ENCODE results near the gene VSIG8. TPM values are rescaled to one million over a fixed set of nuclear protein-coding genes. Genes with fewer than 3 reads are reported as not detected.

Gene VSIG8
- total and polyA plus RNA-seq, 9 donors, result 0.06 to 0.48 (median 0.22) TPM; not detected in 3

DNA sequence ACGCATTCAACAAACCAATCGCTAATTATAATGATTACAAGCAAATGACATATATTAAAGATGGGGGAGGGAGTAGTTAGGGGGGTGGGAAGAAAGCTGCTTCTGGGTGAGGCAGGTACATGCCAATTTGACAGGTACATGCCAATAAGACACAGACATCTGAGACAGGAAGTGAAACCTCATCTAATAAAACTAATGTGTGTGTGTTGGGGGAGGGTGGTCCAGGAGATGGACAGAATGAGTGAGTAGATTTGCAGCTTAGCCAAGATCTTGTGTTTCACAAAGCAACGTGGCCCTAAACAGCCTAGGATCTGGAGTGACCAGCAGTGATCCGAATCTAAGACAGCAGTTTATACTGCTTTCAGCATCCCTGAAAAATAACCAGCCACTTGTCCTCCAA, 26.7 kb upstream of the VSIG8 start:
- Histone ChIP-seq H3K9me3 (no peaks in the 10 kb centered on the region), H3K36me3 (no peaks in the 10 kb centered on the region), H3K4me1 (ENCODE audit: insufficient read depth) (no peaks in the 10 kb centered on the region), H3K27ac (no peak overlapping the region), H3K4me3 (no peak overlapping the region), H3K27me3 (no peaks in the 10 kb centered on the region)
- intact Hi-C loops (cut with DNase I), result loop anchor here in 1 of 4 donors (5.0 kb wide), 1 partner anchor 87 kb away; the partner anchor contains the start of gene FCRL6
- DNase-seq, result no peak
- 87 to 91% (median 91%) methylated on average over 4 of the region's 4 CpGs for WGBS, 3 donors
- TF ChIP-seq POLR2A (IDR thresholded peaks at IDR 0.05) (no peak), EP300 (IDR thresholded peaks at IDR 0.05) (no peak)
- TF ChIP-seq, protein P1, sequence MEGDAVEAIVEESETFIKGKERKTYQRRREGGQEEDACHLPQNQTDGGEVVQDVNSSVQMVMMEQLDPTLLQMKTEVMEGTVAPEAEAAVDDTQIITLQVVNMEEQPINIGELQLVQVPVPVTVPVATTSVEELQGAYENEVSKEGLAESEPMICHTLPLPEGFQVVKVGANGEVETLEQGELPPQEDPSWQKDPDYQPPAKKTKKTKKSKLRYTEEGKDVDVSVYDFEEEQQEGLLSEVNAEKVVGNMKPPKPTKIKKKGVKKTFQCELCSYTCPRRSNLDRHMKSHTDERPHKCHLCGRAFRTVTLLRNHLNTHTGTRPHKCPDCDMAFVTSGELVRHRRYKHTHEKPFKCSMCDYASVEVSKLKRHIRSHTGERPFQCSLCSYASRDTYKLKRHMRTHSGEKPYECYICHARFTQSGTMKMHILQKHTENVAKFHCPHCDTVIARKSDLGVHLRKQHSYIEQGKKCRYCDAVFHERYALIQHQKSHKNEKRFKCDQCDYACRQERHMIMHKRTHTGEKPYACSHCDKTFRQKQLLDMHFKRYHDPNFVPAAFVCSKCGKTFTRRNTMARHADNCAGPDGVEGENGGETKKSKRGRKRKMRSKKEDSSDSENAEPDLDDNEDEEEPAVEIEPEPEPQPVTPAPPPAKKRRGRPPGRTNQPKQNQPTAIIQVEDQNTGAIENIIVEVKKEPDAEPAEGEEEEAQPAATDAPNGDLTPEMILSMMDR (IDR thresholded peaks at IDR 0.05), result no peak

DNA sequence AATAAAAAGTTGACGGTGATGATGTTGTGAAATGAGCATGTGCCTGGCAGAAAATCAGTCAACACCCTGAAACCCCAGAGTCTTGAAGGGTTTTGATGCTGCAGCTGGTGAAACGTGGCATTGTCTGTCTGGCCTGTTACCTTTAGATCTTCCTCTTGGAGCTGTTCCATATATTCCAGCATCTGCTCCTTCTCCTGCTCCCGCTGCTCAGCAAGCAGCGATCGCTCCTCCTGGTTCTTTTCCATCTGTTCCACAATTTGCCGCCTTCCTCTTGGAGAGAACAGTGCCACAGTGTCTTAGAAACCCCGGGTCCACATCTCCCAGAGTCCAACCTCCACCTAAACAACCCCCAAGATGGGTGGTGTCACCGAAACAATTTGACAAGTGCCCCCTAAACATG, 21.8 kb upstream of the VSIG8 start:
- no peak for DNase-seq
- intact Hi-C loops (cut with DNase I), result no loop called here
- no peak overlapping the region for H3K27ac ChIP-seq
- no peak for TF ChIP-seq EP300 (IDR thresholded peaks at IDR 0.05)
- TF ChIP-seq, protein P1 (IDR thresholded peaks at IDR 0.05), result no peak
- TF ChIP-seq POLR2A (IDR thresholded peaks at IDR 0.05), result no peak
- H3K27me3 ChIP-seq, result no peaks in the 10 kb centered on the region
- 76 to 79% (median 77%) methylated on average over 8 of the region's 8 CpGs for WGBS, 3 donors
- no peaks in the 10 kb centered on the region for H3K4me1 ChIP-seq (ENCODE audit: insufficient read depth)
- no peaks in the 10 kb centered on the region for H3K36me3 ChIP-seq
- no peak overlapping the region for H3K4me3 ChIP-seq
- no peaks in the 10 kb centered on the region for H3K9me3 ChIP-seq

DNA sequence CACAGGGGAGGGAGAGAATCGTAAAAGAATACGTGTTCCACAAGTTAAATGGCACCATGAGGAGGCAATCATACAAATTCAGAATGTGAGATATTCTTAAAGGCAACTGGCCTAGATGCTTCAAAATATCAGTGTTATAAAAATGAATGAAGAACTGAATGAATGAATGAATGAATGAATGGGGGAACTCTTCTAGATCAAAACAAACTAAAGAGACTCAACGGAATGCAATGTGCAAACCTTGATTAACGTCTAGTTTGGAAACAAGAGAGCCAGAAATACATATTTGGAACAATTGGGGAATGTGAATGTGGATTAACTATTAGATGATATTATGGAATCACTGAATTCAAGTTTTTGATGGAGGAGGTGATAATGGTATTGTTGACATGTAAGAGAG, 20.7 kb upstream of the VSIG8 start:
- H3K27ac ChIP-seq, result no peak overlapping the region
- TF ChIP-seq, protein P1 (IDR thresholded peaks at IDR 0.05), result no peak
- TF ChIP-seq POLR2A (IDR thresholded peaks at IDR 0.05), result no peak
- TF ChIP-seq EP300 (IDR thresholded peaks at IDR 0.05), result no peak
- no peaks in the 10 kb centered on the region for H3K36me3 ChIP-seq
- DNase-seq, result no peak
- no peaks in the 10 kb centered on the region for H3K4me1 ChIP-seq (ENCODE audit: insufficient read depth)
- no peaks in the 10 kb centered on the region for H3K27me3 ChIP-seq
- 62 to 80% (median 64%) methylated on average over 3 to 4 of the region's 4 CpGs for WGBS, 3 donors
- intact Hi-C loops (cut with DNase I), result no loop called here
- H3K9me3 ChIP-seq, result no peaks in the 10 kb centered on the region
- no peak overlapping the region for H3K4me3 ChIP-seq

DNA sequence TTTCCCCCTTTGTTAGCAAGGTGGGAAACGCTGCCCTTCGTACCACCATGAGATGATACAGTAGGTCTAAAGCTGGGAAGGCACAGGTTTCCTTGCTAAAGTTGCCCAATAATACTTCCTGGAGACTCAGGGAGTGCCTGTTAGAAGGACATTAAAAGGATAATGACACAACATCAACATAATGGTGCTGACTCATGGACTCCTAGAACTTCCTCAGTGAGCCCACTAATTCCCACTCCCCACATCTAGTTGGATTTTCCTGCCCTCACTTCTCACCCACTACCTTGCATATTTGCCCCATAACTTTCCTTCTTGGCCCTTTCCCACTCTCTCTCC, 20.0 kb upstream of the VSIG8 start:
- WGBS, 3 donors, result 73 to 84% (median 77%) methylated on average over 2 of the region's 2 CpGs
- intact Hi-C loops (cut with DNase I), result no loop called here
- H3K4me3 ChIP-seq, result no peak overlapping the region
- no peaks in the 10 kb centered on the region for H3K9me3 ChIP-seq
- DNase-seq, result no peak
- H3K4me1 ChIP-seq (ENCODE audit: insufficient read depth), result no peaks in the 10 kb centered on the region
- TF ChIP-seq POLR2A (IDR thresholded peaks at IDR 0.05) (no peak), EP300 (IDR thresholded peaks at IDR 0.05) (no peak)
- TF ChIP-seq, protein P1 (IDR thresholded peaks at IDR 0.05), result no peak
- H3K27me3 ChIP-seq, result no peaks in the 10 kb centered on the region
- H3K27ac ChIP-seq, result no peak overlapping the region
- no peaks in the 10 kb centered on the region for H3K36me3 ChIP-seq

All from ovary (tissue), 9 donors.